ENCODE results near the gene IFITM2. TPM values are rescaled to one million over a fixed set of nuclear protein-coding genes. Genes with fewer than 3 reads are reported as not detected.
"Not testable (repeated sequence)": the region's sequence is repeated elsewhere in the genome, so short reads cannot be mapped to it uniquely, and the experiment has no call there.

IFITM2 gene
- total and polyA plus RNA-seq, 8 donors, result 8.8 to 394 (median 37.8) TPM

DNA sequence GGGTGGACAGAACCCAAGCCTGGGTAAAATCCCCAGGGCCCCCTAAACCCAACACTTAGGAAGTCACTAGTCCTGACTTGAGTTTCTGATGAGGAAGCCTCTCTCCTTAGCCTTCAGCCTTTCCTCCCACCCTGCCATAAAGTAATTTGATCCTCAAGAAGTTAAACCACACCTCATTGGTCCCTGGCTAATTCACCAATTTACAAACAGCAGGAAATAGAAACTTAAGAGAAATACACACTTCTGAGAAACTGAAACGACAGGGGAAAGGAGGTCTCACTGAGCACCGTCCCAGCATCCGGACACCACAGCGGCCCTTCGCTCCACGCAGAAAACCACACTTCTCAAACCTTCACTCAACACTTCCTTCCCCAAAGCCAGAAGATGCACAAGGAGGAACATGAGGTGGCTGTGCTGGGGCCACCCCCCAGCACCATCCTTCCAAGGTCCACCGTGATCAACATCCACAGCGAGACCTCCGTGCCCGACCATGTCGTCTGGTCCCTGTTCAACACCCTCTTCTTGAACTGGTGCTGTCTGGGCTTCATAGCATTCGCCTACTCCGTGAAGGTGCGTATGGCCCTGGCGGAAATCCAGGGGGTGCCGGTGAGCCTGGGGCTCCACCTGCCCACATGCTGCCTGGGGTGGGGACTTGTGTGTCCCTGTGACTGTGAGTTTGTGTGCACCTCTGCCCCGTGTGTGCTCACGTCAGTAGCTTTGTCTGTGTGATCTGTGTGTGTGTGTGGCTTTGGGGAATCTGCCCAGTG is 6.4 kb downstream of the IFITM2 start, which contains the start of gene IFITM1:
Gene IFITM1, plus strand, starts transcription at position 254 of the 767 bp plus-strand sequence. Its CDS starts 131 bp downstream, at position 385.
- no peaks in the 10 kb centered on the region for H3K9me3 ChIP-seq
- intact Hi-C loops (cut with DNase I; ENCODE audit: low total_unique reads), result no loop called here
- H3K4me3 ChIP-seq, result peak within 1 kb of the TSS; percentile 43 to 67 (median 48)
- H3K27ac ChIP-seq, result peak within 1 kb of the TSS; percentile 79 to 95 (median 86)
- H3K27me3 ChIP-seq, result peaks cover 0 to 25% (median 15%) of the 10 kb centered on the region in 3 donors
- DNase-seq, result peak in 1 of 2 donors; percentile 81
- peaks cover 14 to 69% (median 45%) of the 10 kb centered on the region in 4 donors for H3K4me1 ChIP-seq
- WGBS, 5 donors, result 0 to 18% (median 11%) methylated on average over 17 to 18 of the region's 18 CpGs
- TF ChIP-seq POLR2AphosphoS5 (IDR thresholded peaks at IDR 0.05) (peak in 2 of 3 donors; percentile 87), CTCF (IDR thresholded peaks at IDR 0.05) (no peak), EP300 (IDR thresholded peaks at IDR 0.05) (no peak), POLR2A (IDR thresholded peaks at IDR 0.05) (peak in 2 of 4 donors; percentile 11 to 23)
- H3K36me3 ChIP-seq, result no peaks in the 10 kb centered on the region

DNA sequence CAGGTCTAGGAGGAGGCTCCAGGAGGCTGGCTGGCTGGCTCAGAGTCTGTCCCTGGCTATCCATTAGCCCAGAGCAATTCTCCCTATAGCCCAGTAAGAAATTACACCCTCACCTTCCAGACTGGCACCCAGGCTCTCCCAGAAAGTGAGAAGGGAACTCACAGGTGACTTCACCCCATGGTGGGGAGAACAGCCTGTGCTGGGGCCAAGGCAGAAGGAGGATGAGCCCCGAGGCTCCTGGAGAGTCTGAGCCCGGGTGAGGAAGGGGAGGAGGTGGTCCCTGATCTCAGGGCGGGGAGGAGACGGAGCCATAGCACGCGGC is 6.9 kb downstream of the IFITM2 start:
- H3K36me3 ChIP-seq; intact Hi-C loops (cut with DNase I; ENCODE audit: low total_unique reads); H3K9me3 ChIP-seq; DNase-seq: not testable (repeated sequence)
- H3K27me3 ChIP-seq, result peaks cover 0 to 25% (median 15%) of the 10 kb centered on the region in 3 donors
- H3K27ac ChIP-seq, result peak overlapping the region; percentile 79 to 95 (median 86)
- 33 to 48% (median 39%) methylated on average over 5 to 6 of the region's 6 CpGs for WGBS, 5 donors
- peaks cover 14 to 64% (median 40%) of the 10 kb centered on the region in 4 donors for H3K4me1 ChIP-seq
- H3K4me3 ChIP-seq, result peak overlapping the region; percentile 43 to 67 (median 48)

- no peaks in the 10 kb centered on the region for H3K36me3 ChIP-seq
- peak overlapping the region; percentile 79 to 95 (median 86) for H3K27ac ChIP-seq
- no peak for TF ChIP-seq POLR2A (IDR thresholded peaks at IDR 0.05)
- TF ChIP-seq CTCF (IDR thresholded peaks at IDR 0.05), result no peak
- no peak for TF ChIP-seq POLR2AphosphoS5 (IDR thresholded peaks at IDR 0.05)
- no peak for TF ChIP-seq EP300 (IDR thresholded peaks at IDR 0.05)
- peaks cover 0 to 25% (median 15%) of the 10 kb centered on the region in 3 donors for H3K27me3 ChIP-seq
- DNase-seq, result no peak
- H3K9me3 ChIP-seq, result no peaks in the 10 kb centered on the region
- peak overlapping the region; percentile 43 to 67 (median 48) for H3K4me3 ChIP-seq
- intact Hi-C loops (cut with DNase I; ENCODE audit: low total_unique reads), result no loop called here
- 37 to 59% (median 57%) methylated on average over 7 to 9 of the region's 9 CpGs for WGBS, 5 donors
- H3K4me1 ChIP-seq, result peaks cover 14 to 59% (median 38%) of the 10 kb centered on the region in 4 donors
These were observed 7.5 kb downstream of the IFITM2 start for GRCh38 chr11:315051-315481.

- no peak for DNase-seq
- Histone ChIP-seq H3K27ac (peak overlapping the region; percentile 79 to 95 (median 86)), H3K9me3 (no peaks in the 10 kb centered on the region), H3K27me3 (peaks cover 0 to 25% (median 15%) of the 10 kb centered on the region in 3 donors), H3K4me1 (peaks cover 14 to 59% (median 38%) of the 10 kb centered on the region in 4 donors), H3K36me3 (no peaks in the 10 kb centered on the region), H3K4me3 (peak overlapping the region; percentile 43 to 67 (median 48))
- intact Hi-C loops (cut with DNase I; ENCODE audit: low total_unique reads), result no loop called here
- WGBS, 5 donors, result 18 to 73% (median 45%) methylated on average over 5 to 32 of the region's 32 CpGs
- TF ChIP-seq POLR2AphosphoS5 (IDR thresholded peaks at IDR 0.05), result no peak
- TF ChIP-seq EP300 (IDR thresholded peaks at IDR 0.05), result no peak
- no peak for TF ChIP-seq POLR2A (IDR thresholded peaks at IDR 0.05)
- no peak for TF ChIP-seq CTCF (IDR thresholded peaks at IDR 0.05)
These were observed 7.9 kb downstream of the IFITM2 start for GRCh38 chr11:315516-315994.

Data from stomach (tissue), 9 donors.